Left colon (tissue), 2 donors: ENCODE measurements around the gene MAP1B. TPM values are rescaled to one million over a fixed set of nuclear protein-coding genes. Genes with fewer than 3 reads are reported as not detected.

Source experiments
- ATAC-seq: fragments of 200-7000 bp; cut with Tn5 transposase; one replicate; pipeline ENCODE4 v1.9.1; 2020; ENCODE audit warnings: mild to moderate bottlenecking, moderate library complexity
- DNase-seq, 2 donors: peaks; one replicate each; pipeline ENCODE4 v3.0.0-alpha.2; 2020
- intact Hi-C, 2 donors: fragments of 100-400 bp; cut with DNase I in 1 of 2; cut with micrococcal nuclease in 1 of 2; formaldehyde crosslinking; loops; one replicate each; pipeline versions ENCODE4 v1.11.2 to v1.14.0; 2022; cut with DNase I, micrococcal nuclease
- microRNA-seq, 2 donors: library from miRNA; unstranded; fragments of <30 nt; microRNA quantifications; one replicate each; pipeline versions ENCODE4 v1.1.0 to v1.2.0, GENCODE V29; 2020
- total RNA-seq, 2 donors: library from RNA; stranded (reverse); fragmentation: NEBNext Ultra II Directional; extraction: Animal tissue kit (Norgen Biotek cat#: 25700); gene quantifications; one replicate each; pipeline ENCODE4 v1.2.1, GENCODE V29; 2021
- donor health status: DM: no; HTN: no; CAD: no.
- donor health status: DM: yes; HTN: yes; CAD: no.

Gene MAP1B
- total RNA-seq, 2 donors from 2014 or later = 6.4 to 17.1 TPM

DNA sequence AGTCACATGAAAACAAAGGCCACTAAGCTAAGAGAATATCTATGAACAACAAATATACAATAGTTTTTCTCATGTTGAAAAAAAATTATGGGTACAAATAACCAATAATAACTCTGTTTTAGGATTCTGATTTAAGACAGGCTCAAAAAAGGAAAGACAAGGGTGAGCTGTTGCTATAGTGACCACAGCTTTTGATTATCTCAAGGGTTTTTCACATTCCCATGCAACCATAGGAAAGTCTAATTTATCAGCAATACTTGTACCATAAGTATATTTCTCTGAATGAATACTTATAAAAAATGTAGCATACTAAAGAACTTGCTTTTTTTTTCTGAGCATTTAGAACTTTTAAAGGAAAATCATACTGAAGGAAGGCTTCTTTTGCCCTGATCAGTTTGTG lies 144.7 kb downstream of the MAP1B start:
- DNase-seq (no peak), ATAC-seq (no peak)
- intact Hi-C loops = no loop called here

DNA sequence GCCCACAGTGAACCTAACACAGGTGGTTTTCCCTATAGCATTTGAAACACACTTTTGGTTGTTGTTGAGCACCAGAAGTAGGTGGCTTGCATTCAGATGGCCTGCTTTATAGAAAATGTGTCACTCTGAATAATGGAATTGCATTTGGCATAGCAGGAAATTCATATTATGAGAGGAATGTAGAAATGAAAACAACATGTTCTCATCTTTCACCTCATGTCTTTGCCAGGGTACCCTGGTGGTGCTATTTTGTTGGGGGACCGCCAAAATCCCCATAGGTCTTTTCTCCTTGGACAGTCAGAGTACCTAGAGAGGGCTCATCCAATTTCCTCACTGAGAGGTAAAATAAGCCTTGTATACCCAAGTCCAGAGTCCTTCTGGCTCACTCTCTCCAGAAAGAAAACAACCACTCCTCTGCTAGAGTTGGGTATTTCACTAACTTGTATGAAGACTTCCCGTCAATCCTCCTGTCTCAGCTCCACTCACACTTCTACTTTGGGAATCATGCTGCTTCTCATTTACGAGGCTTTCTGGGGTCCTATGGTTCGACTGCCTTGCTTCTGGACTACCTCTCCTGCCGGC lies 145.4 kb downstream of the MAP1B start:
- ATAC-seq (peak; percentile 37), DNase-seq (no peak)
- intact Hi-C loops = no loop called here

DNA sequence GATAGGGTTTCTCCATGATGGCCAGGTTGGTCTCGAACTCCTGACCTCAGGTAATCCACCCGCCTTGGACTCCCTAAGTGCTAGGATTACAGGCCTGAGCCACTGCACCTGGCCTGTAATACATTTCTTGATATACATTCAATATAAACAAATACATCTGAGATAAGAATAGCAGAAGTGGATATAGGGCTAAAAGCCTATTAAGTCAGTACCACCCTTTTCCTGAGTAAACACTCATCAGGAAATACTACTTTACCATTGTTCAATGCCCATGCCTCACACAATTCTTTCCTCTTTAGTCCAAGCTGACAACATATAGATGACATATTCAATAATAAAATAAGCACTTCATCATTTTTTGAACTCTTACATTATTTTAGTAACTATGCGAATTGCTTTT lies 148.0 kb downstream of the MAP1B start:
- intact Hi-C loops = no loop called here
- peak; percentile 17 to 34 for DNase-seq
- ATAC-seq = peak; percentile 89

DNA sequence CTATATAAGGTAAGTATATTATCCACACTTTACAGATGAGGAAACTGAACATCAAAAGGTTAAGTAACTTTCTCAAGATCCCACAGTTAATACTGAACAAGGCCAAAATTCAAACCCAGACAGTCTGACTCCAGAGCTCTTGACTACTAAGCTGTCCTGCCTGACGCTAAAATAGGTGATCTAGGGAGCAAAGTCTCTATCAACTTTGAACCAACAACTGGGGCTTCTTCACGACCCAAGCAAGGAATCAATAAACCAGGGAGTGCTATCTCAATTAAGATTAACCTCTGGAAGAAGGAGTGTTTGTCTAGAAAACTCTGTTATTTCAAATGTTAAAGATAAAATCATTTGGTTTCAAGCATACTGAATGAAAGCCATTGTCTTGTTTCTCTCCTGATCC lies 148.4 kb downstream of the MAP1B start:
- DNase-seq = no peak
- intact Hi-C loops = no loop called here
- ATAC-seq = peak; percentile 55

DNA sequence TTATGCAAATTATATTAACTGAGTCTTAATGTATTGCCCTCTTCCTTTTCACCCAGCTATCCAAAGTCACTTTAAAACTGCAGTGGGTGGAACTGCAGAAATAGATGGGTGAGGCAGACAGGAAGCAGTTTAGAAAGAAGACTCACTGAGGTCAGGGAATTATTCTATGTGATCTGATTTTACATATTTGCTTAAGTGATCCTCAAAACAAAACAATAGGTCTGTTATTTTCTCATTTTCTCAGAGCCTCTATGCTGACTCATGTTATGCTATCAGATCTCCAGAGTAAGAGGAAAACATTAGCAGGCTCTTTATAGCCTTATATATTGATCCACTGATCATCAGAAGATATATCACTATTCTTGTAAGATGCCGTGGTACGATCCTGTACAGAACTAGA lies 149.3 kb downstream of the MAP1B start:
- intact Hi-C loops = no loop called here
- ATAC-seq = peak; percentile 45

More for the DNA sequence above, 149.3 kb downstream of the MAP1B start:
- DNase-seq = no peak

Small RNA genes lying within 50 kb of the gene (microRNA-seq; reads per million reads assigned to microRNA genes)
- 0 reads per million in 2 donors for gene MIR4803

Other genes with a start within 250 kb of the MAP1B start
- gene MRPS27, start 212.8 kb downstream of the MAP1B start, total RNA-seq = 10 to 100 TPM; 35.6 to 40.6 TPM
- 1 to 10 TPM; 4.3 to 5.7 TPM for gene PTCD2, start 212.9 kb downstream of the MAP1B start, total RNA-seq